IMR-90 (cell line): Measurements from ENCODE around the gene NSD2. TPM values are rescaled to one million over a fixed set of nuclear protein-coding genes. Genes with fewer than 3 reads are reported as not detected.

Experiments used
- ATAC-seq: fragments of 200-7000 bp; cut with Tn5 transposase; 2 replicates; pipeline ENCODE4 v1.9.1; 2020; ENCODE audit warnings: low read depth, mild to moderate bottlenecking, moderate library complexity
- BruUV-seq: library from RNA; stranded (reverse); fragments of 400-500 nt; replicated peaks from 2 replicates; lab custom pipeline; 2021; lab: Mats Ljungman, UMichigan
- CTCF ChIA-PET: fragments of 300-600 bp; formaldehyde crosslinking; extraction: SDS; loops from one replicate; lab custom pipeline; 2021; ENCODE audit warnings: antibody characterized with exemption; lab: Yijun Ruan, JAX
- POLR2A ChIA-PET: fragments of 300-600 bp; sonication (Branson Sonifier 250); formaldehyde crosslinking; loops from one replicate; lab custom pipeline; 2022; ENCODE audit warnings: antibody characterized with exemption; ENCODE audit not compliant: unreplicated experiment; lab: Charles Lee
- DNase-seq: peaks from one replicate; pipeline ENCODE4 v3.0.0; 2013
- H2AFZ ChIP-seq: replicated peaks from 2 replicates; pipeline ENCODE3; 2013; ENCODE audit warnings: low read length, mild to moderate bottlenecking; ENCODE audit not compliant: poor library complexity
- H2AK5ac ChIP-seq: 2 replicates; pipeline ENCODE4 v1.6.1; 2013; ENCODE audit warnings: low read depth, low read length, inconsistent platforms
- H2AK9ac ChIP-seq: replicated peaks from 2 replicates; pipeline ENCODE3; 2013; ENCODE audit warnings: mild to moderate bottlenecking, low read depth, low read length, moderate library complexity; ENCODE audit not compliant: poor library complexity
- H2BK120ac ChIP-seq: 2 replicates; pipeline ENCODE4 v1.6.1; 2013; ENCODE audit warnings: low read depth, low read length, inconsistent platforms
- H2BK15ac ChIP-seq: 3 replicates; pipeline ENCODE4 v1.6.1; 2013; ENCODE audit warnings: low read depth, low read length, inconsistent platforms
- H2BK20ac ChIP-seq: 2 replicates; pipeline ENCODE4 v1.6.1; 2013; ENCODE audit warnings: low read depth, mild to moderate bottlenecking, inconsistent platforms, low read length, moderate library complexity
- H2BK5ac ChIP-seq: 2 replicates; pipeline ENCODE4 v1.6.1; 2013; ENCODE audit warnings: mild to moderate bottlenecking, low read depth, low read length, inconsistent platforms; ENCODE audit not compliant: poor library complexity, severe bottlenecking
- H3K14ac ChIP-seq: replicated peaks from 2 replicates; pipeline ENCODE4 v1.6.1; 2013; ENCODE audit warnings: low read depth, low read length, inconsistent platforms
- H3K18ac ChIP-seq: 2 replicates; pipeline ENCODE4 v1.6.1; 2013; ENCODE audit warnings: low read depth, low read length, control low read depth
- H3K23ac ChIP-seq: 2 replicates; pipeline ENCODE4 v1.6.1; 2013; ENCODE audit warnings: low read depth, low read length, inconsistent platforms
- H3K27ac ChIP-seq: 2 replicates; pipeline ENCODE4 v1.5.1; 2013; ENCODE audit warnings: mild to moderate bottlenecking, control low read depth, low read length; ENCODE audit not compliant: insufficient read depth
- H3K27me3 ChIP-seq: 2 replicates; pipeline ENCODE4 v1.6.1; 2013; ENCODE audit warnings: low read length; ENCODE audit not compliant: control insufficient read depth, insufficient read depth
- H3K36me3 ChIP-seq: 2 replicates; pipeline ENCODE4 v1.6.1; 2013; ENCODE audit warnings: low read length, mixed read lengths; ENCODE audit not compliant: control insufficient read depth, insufficient read depth
- H3K4ac ChIP-seq: 2 replicates; pipeline ENCODE4 v1.6.1; 2013; ENCODE audit warnings: low read depth, low read length, inconsistent platforms
- H3K4me1 ChIP-seq: 2 replicates; pipeline ENCODE4 v1.6.1; 2013; ENCODE audit warnings: low read length, mixed read lengths; ENCODE audit not compliant: control insufficient read depth, insufficient read depth
- H3K4me2 ChIP-seq: 2 replicates; pipeline ENCODE4 v1.6.1; 2013; ENCODE audit warnings: low read depth, mild to moderate bottlenecking, control low read depth, low read length, moderate library complexity
- H3K4me3 ChIP-seq: 2 replicates; pipeline ENCODE4 v1.5.1; 2013; ENCODE audit warnings: low read depth, mild to moderate bottlenecking, control low read depth, low read length, moderate library complexity; ENCODE audit not compliant: insufficient read depth
- H3K56ac ChIP-seq: 2 replicates; pipeline ENCODE4 v1.6.1; 2013; ENCODE audit warnings: low read length, inconsistent platforms; ENCODE audit not compliant: insufficient read depth; ENCODE audit errors: extremely low read depth
- H3K79me1 ChIP-seq, 2 experiments: 2 replicates each; pipeline ENCODE4 v1.6.1; 2013; ENCODE audit warnings: low read length in 2 of 2, inconsistent platforms in 1 of 2, low read depth in 1 of 2
- H3K9ac ChIP-seq: 2 replicates; pipeline ENCODE4 v1.6.1; 2013; ENCODE audit warnings: low read depth, low read length, control low read depth
- H3K9me1 ChIP-seq: 2 replicates; pipeline ENCODE4 v1.6.1; 2013; ENCODE audit warnings: low read length, inconsistent platforms; ENCODE audit not compliant: insufficient read depth
- H3K9me3 ChIP-seq: 2 replicates; pipeline ENCODE4 v1.6.1; 2013; ENCODE audit warnings: low read length; ENCODE audit not compliant: control insufficient read depth, insufficient read depth
- H4K20me1 ChIP-seq: 2 replicates; pipeline ENCODE4 v1.6.1; 2013; ENCODE audit warnings: low read length, inconsistent platforms; ENCODE audit not compliant: insufficient read depth
- H4K5ac ChIP-seq: 2 replicates; pipeline ENCODE4 v1.6.1; 2013; ENCODE audit warnings: mild to moderate bottlenecking, low read depth, low read length, control low read depth
- H4K8ac ChIP-seq, 2 experiments: 2 replicates each; pipeline ENCODE4 v1.6.1; 2013; ENCODE audit warnings: low read depth in 2 of 2, low read length in 2 of 2, control low read depth in 1 of 2, inconsistent platforms in 1 of 2
- H4K91ac ChIP-seq: 2 replicates; pipeline ENCODE4 v1.6.1; 2013; ENCODE audit warnings: low read depth, low read length, inconsistent platforms; ENCODE audit not compliant: insufficient read depth
- BHLHE40 ChIP-seq: fragments of 150-350 bp; IDR thresholded peaks from 2 replicates; pipeline ENCODE4 v1.6.1; 2016; ENCODE audit warnings: mild to moderate bottlenecking, low read depth, low read length
- CEBPB ChIP-seq: IDR thresholded peaks from 2 replicates; pipeline ENCODE4 v1.6.1; 2012; ENCODE audit warnings: low read depth, low read length, improper control_type of control experiment
- CHD1 ChIP-seq: IDR thresholded peaks from 2 replicates; pipeline ENCODE4 v1.6.1; 2012; ENCODE audit warnings: low read depth, low read length, improper control_type of control experiment
- FOS ChIP-seq: fragments of 150-350 bp; IDR thresholded peaks from 2 replicates; pipeline ENCODE4 v1.6.1; 2016; ENCODE audit warnings: low read depth, low read length
- MAFK ChIP-seq: IDR thresholded peaks from 2 replicates; pipeline ENCODE4 v1.6.1; 2012; ENCODE audit warnings: low read depth, low read length, improper control_type of control experiment
- POLR2A ChIP-seq: IDR thresholded peaks from 2 replicates; pipeline ENCODE4 v1.6.1; 2012; ENCODE audit warnings: mild to moderate bottlenecking, low read depth, low read length
- RAD21 ChIP-seq: IDR thresholded peaks from 2 replicates; pipeline ENCODE4 v1.6.1; 2012; ENCODE audit warnings: low read length, improper control_type of control experiment
- RCOR1 ChIP-seq: IDR thresholded peaks from 2 replicates; pipeline ENCODE4 v1.6.1; 2012; ENCODE audit warnings: mild to moderate bottlenecking, low read length, improper control_type of control experiment; ENCODE audit not compliant: insufficient replicate concordance
- RFX5 ChIP-seq: IDR thresholded peaks from 2 replicates; pipeline ENCODE4 v1.8.0; 2012; ENCODE audit warnings: low read depth, mild to moderate bottlenecking, low read length, moderate library complexity
- WGBS, 2 experiments: methylation state at CpG; one replicate each; pipeline versions ENCODE4 v1.1.5 to v1.1.7; 2013; ENCODE audit warnings: missing lambda C conversion rate in 2 of 2; ENCODE audit not compliant: insufficient read length in 1 of 2; ENCODE audit errors: extremely low coverage in 2 of 2; 5-methylcytosine and 5-hydroxymethylcytosine counted together
- dilution Hi-C: fragments of 300-500 bp; cut with HindIII; formaldehyde crosslinking; loops from one replicate; pipeline ENCODE4 v1.14.3; 2018; ENCODE audit warnings: low sequenced_read_pairs; ENCODE audit not compliant: unreplicated experiment
- in situ Hi-C: fragments of 300-500 bp; cut with MboI; formaldehyde crosslinking; loops from 3 replicates; pipeline ENCODE4 v1.14.3; 2019; ENCODE audit warnings: low sequenced_read_pairs, inconsistent platforms, mixed read lengths
- intact Hi-C: fragments of 100-400 bp; cut with micrococcal nuclease; formaldehyde crosslinking; loops from 2 replicates; pipeline ENCODE4 v1.10.0; 2022
- polyA plus RNA-seq, 3 experiments: library from polyadenylated mRNA; depleted of rRNA; stranded (reverse); fragments of >200 nt; gene quantifications; 2 replicates each; pipeline ENCODE4 v1.2.3, GENCODE V29; 2012; ENCODE audit warnings: low replicate concordance in 1 of 3
- total RNA-seq: library from RNA; depleted of rRNA; stranded (reverse); fragments of >200 nt; gene quantifications from 2 replicates; pipeline ENCODE4 v1.2.3, GENCODE V29; 2012
- TF ChIP-seq, protein P1 (sequence below): fragments of 150-350 bp; IDR thresholded peaks from 2 replicates; pipeline ENCODE4 v1.6.1; 2016; ENCODE audit warnings: low read depth, mild to moderate bottlenecking, low read length, moderate library complexity, borderline replicate concordance

Gene NSD2
- total and polyA plus RNA-seq, 2 of the 4 experiments (the other 2 are of a cell fraction), result 35.9 to 68.1 TPM

GRCh38 chr4:1952719-1953118, 81.5 kb downstream of the NSD2 start:
- Histone ChIP-seq H4K91ac (no peak overlapping the region), H3K4me3 (no peak overlapping the region), H2BK15ac (no peak overlapping the region), H3K23ac (no peak overlapping the region), H3K9ac (no peak overlapping the region), H3K18ac (no peak overlapping the region), H3K4me2 (no peak overlapping the region), H2AFZ (no peak overlapping the region), H3K4me1 (no peaks in the 10 kb centered on the region), H2AK5ac (no peak overlapping the region), H2BK20ac (no peak overlapping the region), H2BK120ac (no peak overlapping the region), H2AK9ac (no peak overlapping the region), H4K20me1 (no peaks in the 10 kb centered on the region; the same call in 1 of the 2 replicates), H2BK5ac (no peak overlapping the region), H3K27ac (no peak overlapping the region), H3K4ac (no peak overlapping the region), H3K56ac (no peak overlapping the region), H3K79me1 (peaks cover 10 to 52% of the 10 kb centered on the region in 2 experiments; a peak in 3 of 4 replicates), H3K36me3 (peaks cover 33% of the 10 kb centered on the region), H3K27me3 (no peaks in the 10 kb centered on the region), H3K9me3 (no peaks in the 10 kb centered on the region), H4K8ac (no peak overlapping the region), H4K5ac (no peak overlapping the region), H3K9me1 (no peaks in the 10 kb centered on the region; the same call in 1 of the 2 replicates), H3K14ac (no peak overlapping the region)
- TF ChIP-seq FOS (no peak), BHLHE40 (no peak), RAD21 (no peak), MAFK (no peak), CEBPB (no peak), RFX5 (no peak), CHD1 (no peak), POLR2A (no peak), RCOR1 (no peak)
- TF ChIP-seq, protein P1, sequence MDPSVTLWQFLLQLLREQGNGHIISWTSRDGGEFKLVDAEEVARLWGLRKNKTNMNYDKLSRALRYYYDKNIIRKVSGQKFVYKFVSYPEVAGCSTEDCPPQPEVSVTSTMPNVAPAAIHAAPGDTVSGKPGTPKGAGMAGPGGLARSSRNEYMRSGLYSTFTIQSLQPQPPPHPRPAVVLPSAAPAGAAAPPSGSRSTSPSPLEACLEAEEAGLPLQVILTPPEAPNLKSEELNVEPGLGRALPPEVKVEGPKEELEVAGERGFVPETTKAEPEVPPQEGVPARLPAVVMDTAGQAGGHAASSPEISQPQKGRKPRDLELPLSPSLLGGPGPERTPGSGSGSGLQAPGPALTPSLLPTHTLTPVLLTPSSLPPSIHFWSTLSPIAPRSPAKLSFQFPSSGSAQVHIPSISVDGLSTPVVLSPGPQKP, result no peak
- CTCF ChIA-PET, result no interaction called here
- dilution Hi-C loops (no loop called here), intact Hi-C loops (no loop called here), in situ Hi-C loops (no loop called here)
- ATAC-seq (no peak), DNase-seq (no peak)
- no CpG with 5 or more reads among the region's 5 CpGs for WGBS, 2 experiments
- BruUV-seq, result no TSS peak
- POLR2A ChIA-PET, result no interaction called here
